NCI-H1092 treated with DMSO at 0.1 percent for 48 hours (cell line): ENCODE results near the gene AK4.

Experiments
- DNase-seq: peaks from one replicate; lab custom pipeline; 2025; lab: John Stamatoyannopoulos, UW

AK4 gene

DNA sequence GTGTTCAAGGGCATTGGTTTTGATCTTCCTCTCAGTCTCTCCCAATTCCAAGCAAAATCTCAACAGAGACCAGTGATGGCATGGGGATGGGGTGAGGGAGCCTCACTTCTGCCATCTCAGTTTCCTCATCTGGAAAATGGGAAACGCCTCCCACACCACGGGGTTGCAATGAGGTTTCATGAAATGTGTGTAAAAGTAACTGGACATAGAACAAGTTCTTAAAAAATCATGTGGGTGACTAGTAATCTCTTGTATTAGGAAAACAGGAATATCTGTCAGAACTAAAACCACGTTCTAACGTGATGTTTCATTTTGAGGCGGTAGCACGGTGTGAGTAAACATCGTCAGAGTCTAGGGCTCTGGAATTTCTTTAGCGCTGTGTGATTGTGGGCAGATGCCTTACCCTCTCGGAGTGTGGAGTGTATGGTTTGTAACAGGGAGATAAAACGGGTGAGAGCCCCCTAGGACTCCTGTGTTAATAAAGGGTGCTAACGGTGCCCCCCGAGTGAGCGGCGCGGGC lies 105.9 kb downstream of the AK4 start:
- no peak for DNase-seq

DNA sequence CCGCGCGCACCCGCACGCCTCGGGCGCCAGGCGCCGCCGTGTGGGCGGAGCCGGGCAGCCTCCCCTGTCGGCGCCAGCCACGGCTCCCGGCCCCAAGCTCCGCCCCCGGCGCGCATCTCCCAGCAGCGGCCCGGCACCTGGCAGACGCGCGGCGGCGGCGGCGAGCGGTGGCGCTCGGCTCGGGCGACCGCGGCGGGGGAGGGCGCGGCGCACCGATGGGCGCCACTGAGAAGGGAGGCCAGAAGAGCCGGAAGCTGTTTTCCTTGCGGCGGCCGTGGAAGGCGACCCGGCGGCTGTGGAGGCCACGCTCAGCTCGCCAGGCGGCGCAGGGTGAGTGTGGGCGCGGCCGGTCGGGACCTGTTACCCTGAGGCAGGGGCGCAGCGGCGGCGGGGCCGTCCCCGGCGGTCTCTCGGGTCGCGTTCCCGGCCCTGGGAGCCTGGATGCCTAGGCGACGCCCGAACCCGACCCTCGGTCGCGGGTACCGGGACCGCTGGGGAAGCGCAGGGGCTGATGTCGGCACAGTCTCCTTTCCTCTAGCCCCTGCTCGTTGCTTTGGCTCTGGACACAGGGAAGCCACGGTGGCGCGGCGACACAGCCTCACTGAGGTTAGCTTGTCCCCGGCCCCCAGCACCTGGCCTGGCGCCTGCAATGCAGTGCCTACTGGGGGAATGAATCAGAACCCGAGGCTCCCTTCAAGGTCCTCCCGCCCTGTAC lies 106.5 kb downstream of the AK4 start:
- DNase-seq = peak; percentile 71

DNA sequence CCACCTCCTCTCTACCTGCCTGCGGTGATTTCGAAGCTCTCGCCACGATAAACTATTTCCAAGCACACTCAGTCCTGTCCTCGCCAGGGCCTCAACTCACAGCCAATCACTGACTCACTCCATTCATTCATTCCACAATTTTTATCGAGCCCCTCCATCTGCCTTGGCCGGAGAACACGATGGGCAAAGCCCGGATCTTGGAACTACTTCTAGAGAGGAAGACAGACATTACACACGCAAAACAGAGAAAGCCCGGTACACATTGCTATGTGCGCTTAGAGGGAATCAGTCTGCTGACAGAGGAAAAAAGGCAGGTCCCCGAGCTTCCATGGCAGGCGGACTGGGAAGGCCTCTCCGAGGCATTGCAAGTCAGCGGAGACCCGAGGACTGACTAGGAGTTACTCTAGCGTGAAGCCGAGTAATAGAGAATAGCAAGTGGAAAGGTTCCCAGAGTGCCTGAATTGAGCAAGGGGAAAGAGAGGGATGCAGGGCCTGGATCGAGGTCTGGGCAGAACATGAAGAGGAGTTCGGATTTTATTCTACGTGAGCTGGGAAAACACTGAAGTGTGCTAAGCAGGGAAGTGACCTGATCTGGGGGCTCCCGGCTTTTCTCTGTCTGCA lies 107.1 kb downstream of the AK4 start:
- peak; percentile 53 for DNase-seq

DNA sequence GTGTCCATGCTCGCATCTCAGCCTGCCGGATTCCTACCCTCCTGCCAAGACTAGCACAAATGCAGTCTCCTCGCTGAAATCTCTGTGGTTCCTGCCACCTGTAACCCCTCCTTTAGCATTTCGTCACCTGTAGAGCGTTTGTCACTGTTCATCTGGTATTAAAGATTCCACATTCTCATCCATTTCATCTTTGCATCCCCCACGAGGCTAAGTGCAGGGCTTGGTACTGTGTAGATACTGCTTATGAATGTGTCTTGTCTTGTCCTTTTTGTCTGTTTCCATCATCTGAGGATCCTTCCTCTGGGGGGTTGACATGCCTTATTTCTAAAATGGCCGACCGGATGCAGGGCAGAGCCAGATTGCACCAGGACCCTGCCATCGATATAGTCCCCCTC lies 107.7 kb downstream of the AK4 start:
- no peak for DNase-seq

DNA sequence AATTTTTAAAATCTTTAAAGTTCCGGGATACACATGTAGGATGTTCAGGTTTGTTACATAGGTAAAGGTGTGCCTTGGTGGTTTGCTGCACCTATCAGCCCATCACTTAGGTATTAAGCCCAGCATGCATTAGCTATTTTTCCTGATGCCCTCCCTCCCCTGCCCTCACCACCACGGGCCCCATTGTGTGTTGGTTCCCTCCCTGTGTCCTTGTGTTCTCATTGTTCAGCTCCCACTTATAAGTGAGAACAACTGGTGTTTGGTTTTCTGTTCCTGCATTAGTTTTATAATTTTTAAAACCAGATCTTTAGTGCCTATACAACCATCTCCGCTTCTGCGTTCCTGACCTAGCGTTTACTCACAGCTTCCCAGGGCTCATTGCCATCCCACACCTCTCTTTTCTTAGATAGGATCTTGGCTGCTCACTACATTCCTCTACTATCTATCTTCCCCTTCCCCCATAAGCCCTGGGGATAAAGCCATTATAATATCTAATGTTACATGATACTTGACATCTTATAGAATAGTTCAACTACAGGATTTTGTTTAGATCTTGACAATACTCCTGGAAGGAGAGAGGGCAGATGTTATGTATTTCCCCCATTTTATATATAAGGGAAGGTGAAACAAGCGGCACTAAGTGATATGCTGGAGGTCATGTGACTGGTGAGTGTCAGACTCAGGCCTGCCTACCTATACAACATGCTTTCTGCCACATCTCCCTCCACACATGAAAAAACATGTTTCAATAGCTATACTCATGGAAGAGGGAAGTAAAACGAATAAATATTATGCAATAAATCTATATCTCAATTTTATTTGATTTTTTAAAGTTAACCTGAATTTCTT lies 109.1 kb downstream of the AK4 start:
- no peak for DNase-seq

DNA sequence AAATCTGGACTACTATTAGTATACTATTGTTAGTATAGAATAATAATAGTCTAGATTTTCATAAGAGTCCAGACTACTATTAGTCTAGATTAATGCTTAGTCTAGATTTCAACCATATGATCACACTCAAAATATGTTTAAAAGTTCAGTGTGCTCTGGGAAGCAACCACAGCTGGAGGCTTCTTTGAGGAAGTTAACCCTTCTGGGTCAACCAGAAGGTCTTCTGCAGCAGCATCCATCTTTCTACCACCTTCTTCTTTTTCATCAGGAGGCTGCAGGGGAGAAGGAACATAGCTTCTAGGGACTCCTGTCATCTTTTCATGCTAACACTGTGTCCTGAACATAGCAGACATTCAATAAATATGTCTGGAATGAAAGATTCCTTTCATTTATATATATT lies 110.1 kb downstream of the AK4 start:
- no peak for DNase-seq

DNA sequence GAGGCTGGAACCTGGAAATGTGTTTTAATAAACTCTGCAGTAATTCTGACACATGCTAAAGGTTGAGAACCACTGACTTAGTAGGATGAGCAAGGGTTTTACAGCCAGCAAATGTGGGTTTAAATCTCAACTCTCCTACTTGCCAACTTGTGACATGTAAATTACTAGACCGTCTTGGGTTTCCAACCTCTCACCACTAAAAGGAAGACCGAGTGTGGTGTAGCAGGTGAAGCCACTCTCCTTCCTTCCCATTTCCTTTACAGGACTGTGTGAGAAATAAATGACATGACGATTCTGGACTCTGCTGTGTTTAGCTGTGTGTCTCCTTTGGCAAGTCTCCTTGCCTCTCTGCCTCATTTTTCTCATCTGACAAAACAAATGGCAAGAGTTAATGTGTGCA lies 111.8 kb downstream of the AK4 start:
- peak; percentile 0 for DNase-seq

DNA sequence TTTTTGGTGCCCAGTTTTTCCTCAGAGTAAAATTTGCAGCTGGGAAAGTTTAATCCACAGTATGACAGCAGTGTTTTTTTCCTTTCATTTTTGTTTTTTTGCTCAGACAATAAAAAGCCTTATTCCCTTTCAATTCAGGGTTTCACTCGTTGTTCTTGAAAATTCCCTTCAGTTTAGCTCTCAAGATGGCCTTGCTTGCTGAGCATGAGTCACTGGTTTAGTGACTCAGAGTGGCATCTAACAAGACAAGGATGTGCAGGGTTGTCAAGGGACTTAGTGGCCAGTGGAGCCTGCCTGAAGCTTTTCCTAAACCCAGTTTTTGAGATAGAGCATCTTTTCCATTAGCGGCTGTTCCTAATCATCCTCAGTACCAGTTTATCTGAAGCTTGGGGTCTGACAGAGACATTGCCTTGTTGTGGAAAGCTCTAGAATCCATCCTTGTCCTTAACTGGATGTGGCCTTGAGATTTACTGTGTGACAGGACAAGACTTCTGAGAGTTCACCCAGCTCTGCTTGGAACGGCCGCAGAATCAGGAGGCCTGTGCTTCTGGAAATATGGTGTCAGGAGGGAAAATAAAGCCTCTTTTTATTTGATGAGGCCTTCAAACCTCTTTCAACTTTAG lies 113.0 kb downstream of the AK4 start:
- no peak for DNase-seq

DNA sequence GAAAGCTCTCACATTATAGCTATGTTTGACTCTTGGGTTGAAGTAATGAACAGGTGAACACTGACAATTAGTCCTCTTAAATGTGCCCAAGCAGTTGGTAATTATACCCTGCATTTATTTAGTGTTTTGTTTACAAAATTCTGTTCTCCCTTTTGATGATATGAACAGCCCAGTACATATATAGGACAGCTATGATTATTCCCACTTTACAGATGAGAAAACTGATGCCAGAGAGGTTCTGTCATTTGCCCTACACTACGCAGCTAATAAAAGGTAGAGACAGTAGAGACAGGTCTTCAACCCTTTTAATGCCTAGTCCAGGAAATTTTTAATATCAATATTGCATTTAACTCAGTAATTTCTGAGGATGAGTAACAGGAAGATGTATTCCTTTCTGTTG lies 115.3 kb downstream of the AK4 start:
- DNase-seq = no peak

DNA sequence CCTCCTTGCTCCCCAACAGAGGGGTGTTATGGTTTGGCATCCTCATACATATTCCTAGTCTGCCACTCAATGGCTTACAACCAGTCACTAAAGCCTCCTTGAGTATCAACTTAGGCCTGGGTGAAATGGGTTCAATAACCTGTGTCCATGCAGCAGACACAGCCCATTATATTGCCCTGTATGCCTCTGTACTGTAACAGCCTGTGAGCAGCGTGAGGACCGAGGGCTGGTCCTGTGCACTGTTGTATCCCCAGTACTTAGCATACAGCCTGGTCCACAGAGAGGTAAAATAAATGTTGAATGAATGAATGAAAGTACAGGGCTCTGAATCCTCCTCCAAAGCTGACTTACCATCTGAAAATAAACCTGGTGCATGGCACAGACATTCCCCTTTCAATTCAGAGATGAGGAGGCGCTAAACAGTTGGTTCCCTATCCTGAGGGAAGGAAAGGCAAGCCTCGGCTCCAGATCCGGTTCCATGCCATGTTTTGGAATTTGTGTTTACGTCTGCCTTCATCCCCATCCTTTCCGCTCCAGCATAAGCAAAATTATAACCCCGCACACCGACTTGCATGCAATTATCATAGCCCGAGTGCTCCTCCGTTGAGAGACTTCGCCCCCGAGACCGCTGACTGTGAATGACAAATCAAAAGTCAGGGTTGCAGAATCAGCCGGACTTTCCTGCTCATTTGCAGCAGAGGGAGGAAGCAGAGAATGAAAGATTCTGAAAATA lies 116.4 kb downstream of the AK4 start:
- DNase-seq = peak; percentile 38

DNA sequence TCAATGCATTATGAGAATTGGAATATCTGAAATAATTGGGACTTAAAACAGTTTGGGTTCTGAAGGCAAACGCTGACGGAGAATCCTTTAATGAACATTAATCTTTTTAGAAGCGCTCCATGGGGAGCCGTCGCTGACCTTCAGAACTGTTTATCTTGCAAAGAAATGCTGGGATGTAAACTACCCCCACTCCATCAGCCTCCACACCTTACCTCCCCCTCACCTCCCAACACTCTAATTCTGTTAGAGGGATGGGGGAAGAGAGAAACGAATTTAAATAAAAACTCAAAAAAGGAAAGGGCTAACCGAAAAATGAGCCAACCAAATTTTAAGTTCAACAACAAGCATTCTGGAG lies 117.3 kb downstream of the AK4 start:
- DNase-seq = no peak

DNA sequence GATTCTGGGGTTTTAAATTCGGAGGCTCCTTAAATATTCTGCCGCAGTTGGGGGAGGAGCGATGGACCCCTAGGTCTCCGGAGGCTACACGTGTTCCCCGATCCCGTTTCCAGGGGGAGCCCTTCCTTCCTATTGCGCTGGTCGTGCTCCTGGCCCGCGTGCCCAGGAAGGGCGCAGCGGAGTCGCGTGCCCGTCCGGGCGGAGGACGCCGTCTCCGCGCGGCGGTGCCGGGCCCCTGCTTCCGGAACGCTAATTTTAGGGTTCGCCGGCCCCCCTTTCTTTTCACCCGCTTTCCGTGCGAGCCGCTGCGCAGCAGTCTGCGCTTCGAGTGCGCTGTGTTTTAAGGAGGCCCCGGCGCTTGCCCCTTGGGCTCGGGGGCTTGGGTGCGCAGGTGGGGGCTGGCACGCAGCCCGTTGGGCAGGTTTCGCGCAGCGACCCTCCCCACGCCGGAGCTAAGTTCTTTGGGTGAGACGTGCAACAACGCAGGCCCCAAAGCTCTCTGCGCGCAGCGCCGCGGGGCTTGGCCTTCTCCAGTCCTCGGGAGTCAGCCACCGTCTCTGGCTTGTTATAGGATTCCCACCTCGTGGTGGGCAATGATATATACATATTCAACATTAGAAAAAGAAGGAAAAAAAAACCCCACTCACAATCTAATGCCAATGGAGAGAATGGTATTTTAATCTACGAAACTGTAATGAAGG lies 117.8 kb downstream of the AK4 start:
- DNase-seq = peak; percentile 68

DNA sequence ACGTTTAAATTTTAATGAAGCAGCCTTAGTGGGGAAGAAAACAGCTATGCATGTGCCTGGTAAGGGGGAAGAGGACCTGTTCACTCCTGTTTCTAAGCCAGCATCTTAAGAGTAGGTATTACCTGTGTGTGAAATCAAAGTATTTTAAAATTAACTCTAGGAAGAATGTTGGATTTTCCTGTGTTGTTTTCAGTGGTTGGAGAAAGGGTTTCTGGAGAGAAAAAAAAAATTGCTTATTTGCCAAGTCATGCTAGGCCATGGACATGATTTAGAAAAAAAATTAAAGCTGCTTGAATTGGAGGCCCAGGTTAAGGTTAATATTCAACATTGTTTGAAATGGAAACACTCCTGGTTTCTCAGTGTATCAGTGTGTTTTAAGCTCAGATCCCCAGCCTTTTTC lies 118.5 kb downstream of the AK4 start:
- no peak for DNase-seq

DNA sequence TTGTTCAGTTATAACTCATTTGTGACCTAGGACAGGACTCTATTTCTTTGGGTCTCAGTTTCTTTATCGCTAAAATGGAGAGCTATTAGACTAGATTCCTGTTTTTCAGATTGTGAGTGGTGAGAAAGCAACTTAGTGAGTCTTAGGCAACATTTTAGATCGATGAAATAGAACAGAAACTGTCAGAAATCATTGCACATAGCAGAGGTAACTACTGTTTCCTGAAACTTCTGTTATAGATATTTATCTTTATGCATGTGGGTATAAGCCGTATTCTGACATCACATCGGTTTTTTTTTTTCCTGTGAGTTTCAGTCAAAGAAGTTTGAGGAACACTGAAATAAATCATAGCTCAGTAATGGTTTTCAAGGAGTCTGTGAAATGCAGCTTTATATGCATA lies 119.3 kb downstream of the AK4 start:
- no peak for DNase-seq

DNA sequence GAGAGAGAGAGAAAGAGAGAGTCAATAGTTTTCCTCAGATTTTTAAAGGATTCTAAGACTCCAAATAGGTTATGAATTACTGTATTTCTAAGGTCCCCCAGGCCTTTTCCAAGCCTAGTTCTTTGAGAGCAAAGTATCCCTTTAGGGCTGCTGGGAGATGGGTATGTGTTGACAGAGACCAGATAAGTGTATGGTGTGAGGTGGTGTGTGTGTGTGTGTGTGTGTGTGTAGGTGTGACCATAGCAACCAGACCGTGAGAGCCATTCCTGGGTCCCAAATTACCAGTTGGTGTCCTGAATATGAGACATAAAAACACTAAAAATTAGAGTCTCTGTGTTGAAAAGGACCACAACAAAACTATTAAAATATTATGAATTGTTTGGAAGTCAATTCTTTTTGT lies 119.7 kb downstream of the AK4 start:
- DNase-seq = no peak

DNA sequence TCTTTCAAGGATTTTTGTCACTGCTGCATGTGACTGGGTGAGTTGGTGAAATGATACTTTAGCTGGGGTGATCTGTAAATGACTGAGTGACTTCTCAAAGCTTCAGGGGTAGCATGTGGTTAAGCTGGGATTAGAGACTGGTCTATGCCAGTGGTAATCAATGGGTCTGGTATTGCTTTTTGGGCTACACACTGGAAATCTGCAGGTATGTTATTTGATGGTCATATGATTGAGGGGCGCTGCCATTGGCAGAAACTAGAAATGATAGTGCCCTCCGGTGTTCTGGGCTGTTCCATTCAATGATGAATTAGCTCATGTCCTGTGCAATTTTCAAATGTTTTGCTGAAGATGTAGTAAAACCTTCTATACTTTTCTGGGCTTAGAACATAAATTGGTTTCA lies 121.6 kb downstream of the AK4 start:
- no peak for DNase-seq

DNA sequence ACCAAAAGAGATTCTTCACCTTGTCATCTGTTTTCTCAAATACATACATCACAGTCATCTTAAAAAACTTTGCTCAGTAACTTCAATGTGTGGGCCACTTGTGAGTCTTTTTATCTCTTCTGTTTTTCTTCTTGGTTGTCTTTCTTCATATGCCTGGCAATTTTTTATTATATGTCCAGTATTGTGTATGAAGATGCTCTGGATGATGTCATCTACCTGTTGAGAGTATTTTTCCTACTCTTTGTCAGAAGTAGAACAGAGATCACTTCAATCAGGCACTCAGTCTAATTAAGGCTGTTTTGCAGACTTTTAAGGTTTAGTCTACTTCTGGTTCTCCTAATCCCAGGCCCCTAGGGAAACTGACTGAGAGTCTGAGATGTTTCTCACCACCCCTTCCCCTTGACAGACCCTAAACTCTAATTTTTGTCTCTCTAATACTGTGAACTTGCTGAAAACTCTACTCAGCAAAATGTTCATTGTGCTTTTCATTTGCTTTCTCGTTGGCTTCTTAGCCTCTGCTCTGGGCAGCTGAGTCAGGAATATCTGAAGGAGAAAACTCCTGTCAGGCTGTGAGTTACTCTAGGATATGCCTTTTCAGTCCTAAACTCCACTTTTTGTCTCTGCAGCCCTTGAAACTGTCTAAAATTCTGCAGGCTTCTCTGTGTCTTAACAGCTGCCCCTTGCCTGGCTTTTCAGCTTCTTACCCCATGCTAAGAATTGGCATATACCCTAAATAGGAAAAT lies 128.4 kb downstream of the AK4 start:
- no peak for DNase-seq

DNA sequence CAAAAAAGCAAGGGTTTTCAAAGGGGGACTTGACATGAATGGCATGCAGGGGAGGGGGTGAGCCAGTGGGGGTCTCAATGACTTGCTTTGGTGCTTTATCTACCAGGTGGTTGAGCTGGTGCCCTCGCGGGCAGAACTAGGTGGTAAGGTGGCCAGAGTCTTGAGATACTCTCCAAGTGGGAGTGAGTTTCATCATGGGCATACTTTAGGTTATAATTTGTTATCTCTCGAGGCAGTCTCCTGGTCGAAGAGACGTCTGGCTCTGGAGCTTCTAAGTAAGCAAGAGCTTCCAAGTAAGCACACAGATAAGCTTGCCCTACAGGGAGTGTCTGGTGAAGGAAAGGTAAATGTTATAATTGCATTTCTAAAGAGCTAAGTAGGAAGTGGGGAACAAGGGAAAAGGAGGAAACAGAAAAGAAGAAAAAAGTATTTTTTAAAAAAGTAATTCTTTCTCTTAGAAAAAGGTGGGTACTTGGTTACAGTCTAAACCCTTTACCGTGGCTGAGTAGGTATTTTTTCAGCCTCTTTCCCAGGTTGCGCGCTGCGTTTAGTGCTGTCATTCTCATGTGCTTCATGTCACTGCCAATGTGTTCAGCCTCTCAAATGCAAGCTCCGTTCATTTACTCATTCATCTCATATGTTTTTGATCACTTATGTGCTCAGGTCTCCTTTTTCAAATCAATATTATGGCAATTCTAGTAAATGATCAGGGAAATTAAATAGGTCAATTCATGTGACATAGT lies 129.8 kb downstream of the AK4 start:
- no peak for DNase-seq

DNA sequence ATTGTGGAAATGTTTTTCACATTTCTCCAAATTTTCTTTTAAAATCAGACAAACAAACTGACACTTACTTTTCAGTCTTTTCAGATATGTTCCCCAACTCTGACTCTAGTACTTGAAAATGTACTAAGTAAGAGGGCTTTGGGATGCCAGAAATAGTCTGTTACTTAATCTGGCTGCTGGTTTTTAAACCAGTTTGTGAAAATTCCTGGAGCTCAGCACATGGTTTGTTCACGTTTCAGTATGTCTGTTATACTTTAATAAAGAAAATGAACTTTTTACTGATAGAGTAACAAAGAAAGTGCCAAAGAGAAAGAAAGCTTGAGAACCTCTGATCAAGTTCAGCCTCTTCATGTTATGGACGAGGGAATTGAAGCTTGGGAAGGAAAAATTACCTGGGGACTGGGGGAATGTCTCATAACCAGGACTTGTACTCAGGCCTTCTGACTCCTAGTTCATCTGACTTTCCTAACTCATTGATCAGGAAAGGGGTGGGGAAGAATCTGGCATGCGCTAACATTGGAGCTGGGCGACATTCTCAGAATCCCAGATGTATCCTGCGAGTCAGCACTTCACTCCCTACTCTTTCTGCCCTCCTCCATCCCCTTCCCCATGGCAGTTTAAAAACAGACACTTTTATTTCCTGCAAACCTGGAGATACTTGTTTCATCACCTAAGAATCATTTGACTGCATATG lies 130.5 kb downstream of the AK4 start:
- DNase-seq = no peak
